Loucy (cell line): Measurements from ENCODE around the gene ESR1.
A peak's percentile ranks its signal among the peaks of the same experiment; 100 is the strongest.
"Not testable (repeated sequence)": the region's sequence is repeated elsewhere in the genome, so short reads cannot be mapped to it uniquely, and the experiment has no call there.

Experiments
- H2AFZ ChIP-seq: fragments of 200-600 bp; sonication (generic); 2 replicates; pipeline ENCODE4 v1.6.0; 2016; ENCODE audit warnings: antibody characterized with exemption, mild to moderate bottlenecking, low read length, moderate library complexity
- H3F3A ChIP-seq: fragments of 200-600 bp; 2 replicates; pipeline ENCODE4 v1.6.0; 2016; ENCODE audit warnings: antibody characterized with exemption, low read depth, mild to moderate bottlenecking
- H3K27me3 ChIP-seq: fragments of 200-600 bp; sonication (generic); 2 replicates; pipeline ENCODE4 v1.6.1; 2014; ENCODE audit warnings: low read length, mild to moderate bottlenecking; ENCODE audit not compliant: insufficient read depth, poor library complexity, severe bottlenecking
- H3K36me3 ChIP-seq: fragments of 200-600 bp; sonication (generic); 2 replicates; pipeline ENCODE4 v1.6.1; 2016; ENCODE audit warnings: low read length; ENCODE audit not compliant: insufficient read depth
- H3K4me1 ChIP-seq: fragments of 200-600 bp; sonication (generic); 2 replicates; pipeline ENCODE4 v1.5.1; 2014; ENCODE audit warnings: low read length, mild to moderate bottlenecking; ENCODE audit not compliant: insufficient read depth, poor library complexity, severe bottlenecking
- H3K4me2 ChIP-seq: fragments of 200-600 bp; sonication (generic); 2 replicates; pipeline ENCODE4 v1.6.0; 2014; ENCODE audit warnings: antibody characterized with exemption, low read length, low read depth, mild to moderate bottlenecking; ENCODE audit not compliant: poor library complexity, severe bottlenecking
- H3K4me3 ChIP-seq: fragments of 200-600 bp; sonication (generic); 2 replicates; pipeline ENCODE4 v1.5.1; 2014; ENCODE audit warnings: low read length, mild to moderate bottlenecking, mixed read lengths; ENCODE audit not compliant: poor library complexity, severe bottlenecking
- H3K79me2 ChIP-seq: fragments of 200-600 bp; sonication (generic); 2 replicates; pipeline ENCODE4 v1.6.1; 2014; ENCODE audit warnings: low read length; ENCODE audit not compliant: insufficient read depth
- H3K9ac ChIP-seq: fragments of 200-600 bp; sonication (generic); 2 replicates; pipeline ENCODE4 v1.6.0; 2014; ENCODE audit warnings: mild to moderate bottlenecking, low read depth, low read length, moderate library complexity; ENCODE audit not compliant: poor library complexity, severe bottlenecking
- H3K9me2 ChIP-seq: fragments of 200-600 bp; sonication (generic); replicated peaks from 2 replicates; pipeline ENCODE4 v1.6.1; 2016; ENCODE audit warnings: low read depth, low read length, mixed read lengths
- H3K9me3 ChIP-seq: fragments of 200-600 bp; sonication (generic); 2 replicates; pipeline ENCODE4 v1.6.1; 2014; ENCODE audit warnings: mild to moderate bottlenecking, antibody characterized with exemption, low read length, low read depth; ENCODE audit not compliant: insufficient read depth
- H4K20me1 ChIP-seq: fragments of 200-600 bp; sonication (generic); 2 replicates; pipeline ENCODE4 v1.6.0; 2014; ENCODE audit warnings: antibody characterized with exemption, low read length, mild to moderate bottlenecking; ENCODE audit not compliant: insufficient read depth, poor library complexity, severe bottlenecking
- EZH2phosphoT487 ChIP-seq: fragments of 200-600 bp; IDR thresholded peaks from 2 replicates; pipeline ENCODE4 v1.6.1; 2018; ENCODE audit warnings: antibody characterized with exemption, mild to moderate bottlenecking, moderate library complexity, borderline replicate concordance
- TF ChIP-seq, protein P1 (sequence below): fragments of 200-600 bp; sonication (generic); conservative IDR thresholded peaks from 2 replicates; pipeline ENCODE4 v1.5.1; 2014; ENCODE audit warnings: mild to moderate bottlenecking, antibody characterized with exemption, low read length

The ESR1 gene

DNA sequence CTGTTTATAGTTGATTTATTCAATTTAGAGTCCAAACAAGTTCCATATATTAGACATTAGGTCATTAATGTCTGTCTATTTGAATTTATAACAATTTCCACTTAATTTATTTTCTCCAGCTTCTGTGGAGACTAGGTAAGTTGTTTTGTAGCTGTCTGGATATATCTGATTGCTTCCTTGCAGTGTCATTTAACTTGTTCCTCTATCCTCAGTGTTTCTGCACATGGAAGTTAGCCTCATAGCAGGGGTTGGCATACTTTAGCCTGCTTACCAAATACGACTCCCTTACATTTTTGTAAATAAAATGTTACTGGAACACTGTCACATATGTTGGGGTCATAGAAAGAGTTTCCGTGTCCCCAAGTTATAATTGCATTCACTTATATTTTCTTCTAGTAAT, 216.1 kb downstream of the ESR1 start:
- Histone ChIP-seq H2AFZ (no peak overlapping the region), H3K9me2 (no peaks in the 10 kb centered on the region), H3F3A (no peaks in the 10 kb centered on the region), H3K4me3 (no peak overlapping the region), H3K9ac (no peak overlapping the region), H3K9me3 (no peaks in the 10 kb centered on the region), H3K79me2 (no peaks in the 10 kb centered on the region), H3K36me3 (no peaks in the 10 kb centered on the region), H3K27me3 (no peaks in the 10 kb centered on the region), H3K4me2 (no peak overlapping the region), H3K4me1 (no peaks in the 10 kb centered on the region), H4K20me1 (no peaks in the 10 kb centered on the region)
- TF ChIP-seq EZH2phosphoT487 = no peak
- TF ChIP-seq, protein P1, sequence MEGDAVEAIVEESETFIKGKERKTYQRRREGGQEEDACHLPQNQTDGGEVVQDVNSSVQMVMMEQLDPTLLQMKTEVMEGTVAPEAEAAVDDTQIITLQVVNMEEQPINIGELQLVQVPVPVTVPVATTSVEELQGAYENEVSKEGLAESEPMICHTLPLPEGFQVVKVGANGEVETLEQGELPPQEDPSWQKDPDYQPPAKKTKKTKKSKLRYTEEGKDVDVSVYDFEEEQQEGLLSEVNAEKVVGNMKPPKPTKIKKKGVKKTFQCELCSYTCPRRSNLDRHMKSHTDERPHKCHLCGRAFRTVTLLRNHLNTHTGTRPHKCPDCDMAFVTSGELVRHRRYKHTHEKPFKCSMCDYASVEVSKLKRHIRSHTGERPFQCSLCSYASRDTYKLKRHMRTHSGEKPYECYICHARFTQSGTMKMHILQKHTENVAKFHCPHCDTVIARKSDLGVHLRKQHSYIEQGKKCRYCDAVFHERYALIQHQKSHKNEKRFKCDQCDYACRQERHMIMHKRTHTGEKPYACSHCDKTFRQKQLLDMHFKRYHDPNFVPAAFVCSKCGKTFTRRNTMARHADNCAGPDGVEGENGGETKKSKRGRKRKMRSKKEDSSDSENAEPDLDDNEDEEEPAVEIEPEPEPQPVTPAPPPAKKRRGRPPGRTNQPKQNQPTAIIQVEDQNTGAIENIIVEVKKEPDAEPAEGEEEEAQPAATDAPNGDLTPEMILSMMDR = no peak

DNA sequence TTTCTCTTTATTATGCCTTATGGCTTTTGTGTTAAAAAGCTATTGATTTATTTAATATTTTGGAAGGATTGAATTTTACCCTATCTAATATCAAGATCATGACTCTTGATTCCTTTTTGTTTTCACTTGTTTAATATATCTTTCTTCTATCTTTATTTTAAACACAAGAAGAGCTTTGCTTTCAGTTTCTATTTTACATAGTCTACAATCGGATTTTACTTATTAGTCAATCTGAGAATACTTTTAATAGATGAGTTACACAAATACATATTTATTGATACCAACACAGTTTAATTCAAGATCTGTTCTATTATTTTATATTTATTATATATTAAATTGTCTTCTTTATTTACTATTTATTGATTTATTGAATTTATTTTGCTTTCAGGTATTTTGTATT, 218.8 kb downstream of the ESR1 start:
- TF ChIP-seq EZH2phosphoT487 = no peak
- TF ChIP-seq, protein P1 = no peak
- no peaks in the 10 kb centered on the region for H3K4me1 ChIP-seq
- no peaks in the 10 kb centered on the region for H3K9me2 ChIP-seq
- H3K4me2 ChIP-seq = peak overlapping the region; percentile 45
- H4K20me1 ChIP-seq = no peaks in the 10 kb centered on the region
- no peak overlapping the region for H3K4me3 ChIP-seq
- H3F3A ChIP-seq = no peaks in the 10 kb centered on the region
- no peak overlapping the region for H3K9ac ChIP-seq
- no peaks in the 10 kb centered on the region for H3K9me3 ChIP-seq
- no peaks in the 10 kb centered on the region for H3K27me3 ChIP-seq
- 0 out of 2 replicates have a peak overlapping the region, but pooled peaks have one; percentile 4 for H2AFZ ChIP-seq
- H3K36me3 ChIP-seq = no peaks in the 10 kb centered on the region
- H3K79me2 ChIP-seq = no peaks in the 10 kb centered on the region

DNA sequence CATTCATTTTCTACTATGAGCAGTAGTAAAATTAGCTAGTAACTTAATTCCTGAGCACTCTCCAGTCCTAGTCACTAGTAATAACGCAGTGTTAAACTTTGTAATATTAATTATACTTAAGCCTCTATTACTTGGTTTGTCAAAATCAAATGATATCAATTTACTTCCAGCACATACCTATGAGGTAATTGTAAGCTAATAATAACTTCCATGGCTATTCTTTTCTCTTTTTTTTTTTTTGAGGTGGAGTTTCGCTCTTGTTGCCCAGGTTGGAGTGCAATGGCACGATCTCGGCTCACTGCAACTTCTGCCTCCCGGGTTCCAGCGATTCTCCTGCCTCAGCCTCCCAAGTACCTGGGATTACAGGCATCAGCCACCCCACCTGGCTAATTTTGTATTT, 219.3 kb downstream of the ESR1 start:
- not testable (repeated sequence) for H4K20me1 ChIP-seq, H3K9ac ChIP-seq, H3K4me3 ChIP-seq, H3K9me3 ChIP-seq, H2AFZ ChIP-seq, H3K36me3 ChIP-seq, H3K4me1 ChIP-seq, H3K4me2 ChIP-seq, H3K27me3 ChIP-seq, H3K79me2 ChIP-seq, H3K9me2 ChIP-seq, H3F3A ChIP-seq

DNA sequence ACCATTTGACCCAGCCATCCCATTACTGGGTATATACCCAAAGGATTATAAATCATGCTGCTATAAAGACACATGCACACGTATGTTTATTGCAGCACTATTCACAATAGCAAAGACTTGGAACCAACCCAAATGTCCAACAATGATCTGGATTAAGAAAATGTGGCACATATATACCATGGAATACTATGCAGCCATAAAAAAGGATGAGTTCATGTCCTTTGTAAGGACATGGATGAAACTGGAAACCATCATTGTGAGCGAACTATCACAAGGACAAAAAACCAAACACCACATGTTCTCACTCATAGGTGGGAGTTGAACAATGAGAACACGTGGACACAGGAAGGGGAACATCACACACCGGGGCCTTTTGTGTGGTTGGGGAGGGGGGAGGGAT, 226.3 kb downstream of the ESR1 start:
- not testable (repeated sequence) for H2AFZ ChIP-seq, H3K9ac ChIP-seq, H3K4me1 ChIP-seq, H3K27me3 ChIP-seq, H3F3A ChIP-seq, H4K20me1 ChIP-seq, H3K79me2 ChIP-seq, H3K4me2 ChIP-seq, H3K4me3 ChIP-seq, H3K9me2 ChIP-seq, H3K9me3 ChIP-seq, H3K36me3 ChIP-seq
